ENCODE measurements around the gene KANSL3. TPM values are rescaled to one million over a fixed set of nuclear protein-coding genes. Genes with fewer than 3 reads are reported as not detected.
A peak's percentile ranks its signal among the peaks of the same experiment; 100 is the strongest.

Gene KANSL3
- total and polyA plus RNA-seq, 9 of the 15 experiments (the other 6 are each of a cell fraction or from before 2014, with no cell fraction given): 11.3 to 43.7 (median 27.9) TPM

- TF ChIP-seq NR2C2 (CRISPR knock-in tag; IDR thresholded peaks at IDR 0.05) (no peak), NR2C2 (tag; IDR thresholded peaks at IDR 0.05) (peak; percentile 78), POLR2AphosphoS5 (IDR thresholded peaks at IDR 0.05; ENCODE audit: control insufficient read depth, insufficient read depth, low read depth, low read length) (no peak), ZNF184 (CRISPR knock-in tag; IDR thresholded peaks at IDR 0.05) (no peak), ZNF507 (tag; conservative IDR thresholded peaks at IDR 0.05) (no peak), GABPA (tag; conservative IDR thresholded peaks at IDR 0.05; ENCODE audit: low read depth) (peak; percentile 58), ATF2 (CRISPR knock-in tag; IDR thresholded peaks at IDR 0.05) (no peak), TCF15 (CRISPR knock-in tag; IDR thresholded peaks at IDR 0.05) (no peak), ZNF551 (CRISPR knock-in tag; IDR thresholded peaks at IDR 0.05) (no peak), LARP7 (IDR thresholded peaks at IDR 0.05) (no peak), FOXM1 (IDR thresholded peaks at IDR 0.05; ENCODE audit: low read depth) (no peak), FOXM1 (CRISPR knock-in tag; IDR thresholded peaks at IDR 0.05; ENCODE audit: low read depth) (no peak), HDAC2 (IDR thresholded peaks at IDR 0.05) (no peak), KAT7 (CRISPR knock-in tag; IDR thresholded peaks at IDR 0.05; ENCODE audit: borderline replicate concordance) (no peak), EZH2 (IDR thresholded peaks at IDR 0.05; ENCODE audit: borderline replicate concordance, low read depth, low read length) (no peak), NFE2 (IDR thresholded peaks at IDR 0.05; ENCODE audit: low read depth) (no peak), ZNF512 (tag; IDR thresholded peaks at IDR 0.05) (no peak), USF2 (CRISPR knock-in tag; IDR thresholded peaks at IDR 0.05) (no peak), ZBTB2 (IDR thresholded peaks at IDR 0.05) (no peak), FOXJ3 (CRISPR knock-in tag; IDR thresholded peaks at IDR 0.05) (no peak), ZNF239 (CRISPR knock-in tag; IDR thresholded peaks at IDR 0.05) (no peak), CREM (IDR thresholded peaks at IDR 0.05; ENCODE audit: low read depth) (peak; percentile 38; the same call in 1 of the 2 replicates), THAP7 (CRISPR knock-in tag; IDR thresholded peaks at IDR 0.05) (no peak), TRIM24 (IDR thresholded peaks at IDR 0.05) (no peak)
Observed at GRCh38 chr2:96601382-96602292, 36.5 kb downstream of the KANSL3 start (continued).

Measured in K562 (cell line).